Measurements from ENCODE around the gene LRRC23. TPM values are rescaled to one million over a fixed set of nuclear protein-coding genes. Genes with fewer than 3 reads are reported as not detected.

Gene LRRC23
- total and polyA plus RNA-seq, 9 of the 15 experiments (the other 6 are each of a cell fraction or from before 2014, with no cell fraction given), result 2.2 to 7.0 (median 3.0) TPM

DNA sequence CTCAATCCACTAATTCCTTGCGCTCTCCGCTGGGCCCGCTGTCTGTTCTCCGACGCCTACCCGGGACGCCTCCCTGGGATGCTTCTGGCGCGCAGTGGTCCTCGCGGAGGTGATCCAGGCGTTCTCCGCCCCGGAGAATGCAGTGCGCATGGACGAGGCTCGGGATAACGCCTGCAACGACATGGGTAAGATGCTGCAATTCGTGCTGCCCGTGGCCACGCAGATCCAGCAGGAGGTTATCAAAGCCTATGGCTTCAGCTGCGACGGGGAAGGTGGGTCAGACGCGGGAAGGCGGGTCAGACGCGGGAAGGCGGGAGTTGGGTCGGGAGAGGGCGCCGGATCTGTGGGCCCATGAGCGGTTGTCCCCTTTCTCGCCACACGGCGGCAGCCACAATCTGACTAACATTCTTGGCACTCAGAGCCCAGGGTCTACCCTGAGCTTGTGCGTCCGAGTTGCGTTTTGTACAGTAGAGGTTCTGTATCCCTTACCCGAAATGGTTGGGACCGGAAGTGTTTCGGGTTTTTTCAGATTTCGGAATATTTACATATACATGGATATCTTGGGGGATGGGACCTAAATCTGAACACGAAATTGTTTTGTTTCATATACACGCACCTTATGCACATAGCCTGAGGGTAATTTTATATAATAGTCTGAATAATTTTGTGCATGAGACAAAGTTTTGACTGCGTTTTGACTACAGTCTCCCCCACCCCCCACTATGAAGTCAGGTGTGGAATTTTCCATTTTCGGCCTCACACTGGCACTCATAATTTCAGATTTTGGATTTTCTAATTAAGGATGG, 40.0 kb downstream of the LRRC23 start (continued):
- no peak for TF ChIP-seq ZC3H4 (CRISPR knock-in tag; IDR thresholded peaks at IDR 0.05; ENCODE audit: borderline replicate concordance)
- TF ChIP-seq, protein P1, sequence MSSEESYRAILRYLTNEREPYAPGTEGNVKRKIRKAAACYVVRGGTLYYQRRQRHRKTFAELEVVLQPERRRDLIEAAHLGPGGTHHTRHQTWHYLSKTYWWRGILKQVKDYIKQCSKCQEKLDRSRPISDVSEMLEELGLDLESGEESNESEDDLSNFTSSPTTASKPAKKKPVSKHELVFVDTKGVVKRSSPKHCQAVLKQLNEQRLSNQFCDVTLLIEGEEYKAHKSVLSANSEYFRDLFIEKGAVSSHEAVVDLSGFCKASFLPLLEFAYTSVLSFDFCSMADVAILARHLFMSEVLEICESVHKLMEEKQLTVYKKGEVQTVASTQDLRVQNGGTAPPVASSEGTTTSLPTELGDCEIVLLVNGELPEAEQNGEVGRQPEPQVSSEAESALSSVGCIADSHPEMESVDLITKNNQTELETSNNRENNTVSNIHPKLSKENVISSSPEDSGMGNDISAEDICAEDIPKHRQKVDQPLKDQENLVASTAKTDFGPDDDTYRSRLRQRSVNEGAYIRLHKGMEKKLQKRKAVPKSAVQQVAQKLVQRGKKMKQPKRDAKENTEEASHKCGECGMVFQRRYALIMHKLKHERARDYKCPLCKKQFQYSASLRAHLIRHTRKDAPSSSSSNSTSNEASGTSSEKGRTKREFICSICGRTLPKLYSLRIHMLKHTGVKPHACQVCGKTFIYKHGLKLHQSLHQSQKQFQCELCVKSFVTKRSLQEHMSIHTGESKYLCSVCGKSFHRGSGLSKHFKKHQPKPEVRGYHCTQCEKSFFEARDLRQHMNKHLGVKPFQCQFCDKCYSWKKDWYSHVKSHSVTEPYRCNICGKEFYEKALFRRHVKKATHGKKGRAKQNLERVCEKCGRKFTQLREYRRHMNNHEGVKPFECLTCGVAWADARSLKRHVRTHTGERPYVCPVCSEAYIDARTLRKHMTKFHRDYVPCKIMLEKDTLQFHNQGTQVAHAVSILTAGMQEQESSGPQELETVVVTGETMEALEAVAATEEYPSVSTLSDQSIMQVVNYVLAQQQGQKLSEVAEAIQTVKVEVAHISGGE (CRISPR knock-in tag; IDR thresholded peaks at IDR 0.05), result peak in 1 of 3 experiments; percentile 35; a peak in 1 of 6 replicates
- TF ChIP-seq MEF2A (IDR thresholded peaks at IDR 0.05; ENCODE audit: control insufficient read depth, low read depth, low read length), result no peak
- no peak for TF ChIP-seq EP300 (IDR thresholded peaks at IDR 0.05; ENCODE audit: low read length)
- no peak for TF ChIP-seq NR2F6 (CRISPR knock-in tag; IDR thresholded peaks at IDR 0.05)
- no peak for TF ChIP-seq FOXA3 (CRISPR knock-in tag; conservative IDR thresholded peaks at IDR 0.05 in 1 of 2, IDR thresholded peaks at IDR 0.05 in 1 of 2)
- TF ChIP-seq, protein P2, sequence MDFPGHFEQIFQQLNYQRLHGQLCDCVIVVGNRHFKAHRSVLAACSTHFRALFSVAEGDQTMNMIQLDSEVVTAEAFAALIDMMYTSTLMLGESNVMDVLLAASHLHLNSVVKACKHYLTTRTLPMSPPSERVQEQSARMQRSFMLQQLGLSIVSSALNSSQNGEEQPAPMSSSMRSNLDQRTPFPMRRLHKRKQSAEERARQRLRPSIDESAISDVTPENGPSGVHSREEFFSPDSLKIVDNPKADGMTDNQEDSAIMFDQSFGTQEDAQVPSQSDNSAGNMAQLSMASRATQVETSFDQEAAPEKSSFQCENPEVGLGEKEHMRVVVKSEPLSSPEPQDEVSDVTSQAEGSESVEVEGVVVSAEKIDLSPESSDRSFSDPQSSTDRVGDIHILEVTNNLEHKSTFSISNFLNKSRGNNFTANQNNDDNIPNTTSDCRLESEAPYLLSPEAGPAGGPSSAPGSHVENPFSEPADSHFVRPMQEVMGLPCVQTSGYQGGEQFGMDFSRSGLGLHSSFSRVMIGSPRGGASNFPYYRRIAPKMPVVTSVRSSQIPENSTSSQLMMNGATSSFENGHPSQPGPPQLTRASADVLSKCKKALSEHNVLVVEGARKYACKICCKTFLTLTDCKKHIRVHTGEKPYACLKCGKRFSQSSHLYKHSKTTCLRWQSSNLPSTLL (IDR thresholded peaks at IDR 0.05), result no peak
- TF ChIP-seq, protein P3, sequence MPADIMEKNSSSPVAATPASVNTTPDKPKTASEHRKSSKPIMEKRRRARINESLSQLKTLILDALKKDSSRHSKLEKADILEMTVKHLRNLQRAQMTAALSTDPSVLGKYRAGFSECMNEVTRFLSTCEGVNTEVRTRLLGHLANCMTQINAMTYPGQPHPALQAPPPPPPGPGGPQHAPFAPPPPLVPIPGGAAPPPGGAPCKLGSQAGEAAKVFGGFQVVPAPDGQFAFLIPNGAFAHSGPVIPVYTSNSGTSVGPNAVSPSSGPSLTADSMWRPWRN (IDR thresholded peaks at IDR 0.05; ENCODE audit: low read depth), result no peak
- no peak for TF ChIP-seq HIVEP1 (CRISPR knock-in tag; IDR thresholded peaks at IDR 0.05)
- TF ChIP-seq DNMT1 (IDR thresholded peaks at IDR 0.05), result no peak
- TF ChIP-seq HSF4 (CRISPR knock-in tag; IDR thresholded peaks at IDR 0.05; ENCODE audit: borderline replicate concordance), result no peak
- no peak for TF ChIP-seq SLC30A9 (CRISPR knock-in tag; IDR thresholded peaks at IDR 0.05)
- TF ChIP-seq CREB1 (IDR thresholded peaks at IDR 0.05), result no peak; the same call in 1 of the 2 replicates
- TF ChIP-seq CREB1 (CRISPR knock-in tag; IDR thresholded peaks at IDR 0.05), result peak; percentile 59; the same call in 1 of the 2 replicates
- no peak for TF ChIP-seq HDAC8 (tag; IDR thresholded peaks at IDR 0.05)
- peak in 1 of 2 experiments; percentile 78; a peak in 1 of 4 replicates for TF ChIP-seq TEAD1 (CRISPR knock-in tag; IDR thresholded peaks at IDR 0.05)
- no peak for TF ChIP-seq ZNF134 (CRISPR knock-in tag; conservative IDR thresholded peaks at IDR 0.05)
- no peak for TF ChIP-seq NUFIP1 (IDR thresholded peaks at IDR 0.05; ENCODE audit: partially characterized antibody)
- TF ChIP-seq ZNF696 (CRISPR knock-in tag; conservative IDR thresholded peaks at IDR 0.05), result no peak
- TF ChIP-seq KAT7 (CRISPR knock-in tag; IDR thresholded peaks at IDR 0.05; ENCODE audit: borderline replicate concordance), result peak; percentile 77; the same call in 1 of the 2 replicates
- TF ChIP-seq ZNF282 (CRISPR knock-in tag; IDR thresholded peaks at IDR 0.05), result no peak; the same call in 1 of the 2 replicates
